H9 (cell line): ENCODE data around the gene UBE3A. TPM values are rescaled to one million over a fixed set of nuclear protein-coding genes. Genes with fewer than 3 reads are reported as not detected.

Experiments
- DNase-seq: peaks from one replicate; pipeline ENCODE4 v3.0.0-alpha.2; 2017
- H2AFZ ChIP-seq: one replicate; pipeline ENCODE4 v1.6.1; 2013; ENCODE audit warnings: mild to moderate bottlenecking, low read length, control low read depth, moderate library complexity
- H2AK5ac ChIP-seq: 2 replicates; pipeline ENCODE4 v1.6.1; 2013; ENCODE audit warnings: low read length, control low read depth, mixed read lengths; ENCODE audit not compliant: insufficient read length
- H2BK120ac ChIP-seq: one replicate; pipeline ENCODE4 v1.6.1; 2013; ENCODE audit warnings: low read depth, mild to moderate bottlenecking, low read length, control low read depth, inconsistent platforms; ENCODE audit not compliant: poor library complexity, severe bottlenecking
- H2BK12ac ChIP-seq: 2 replicates; pipeline ENCODE4 v1.6.1; 2013; ENCODE audit warnings: low read length, control low read depth, mixed read lengths, low read depth; ENCODE audit not compliant: insufficient read length
- H2BK15ac ChIP-seq: 2 replicates; pipeline ENCODE4 v1.6.1; 2013; ENCODE audit warnings: low read depth, low read length, control low read depth
- H2BK20ac ChIP-seq: one replicate; pipeline ENCODE4 v1.6.1; 2013; ENCODE audit warnings: low read depth, mild to moderate bottlenecking, low read length, control low read depth, inconsistent platforms; ENCODE audit not compliant: poor library complexity, severe bottlenecking
- H2BK5ac ChIP-seq: 2 replicates; pipeline ENCODE4 v1.6.1; 2013; ENCODE audit warnings: low read length, control low read depth, mixed read lengths; ENCODE audit not compliant: insufficient read length
- H3K14ac ChIP-seq: 2 replicates; pipeline ENCODE4 v1.6.1; 2013; ENCODE audit warnings: low read length, control low read depth; ENCODE audit not compliant: insufficient read depth
- H3K18ac ChIP-seq: 2 replicates; pipeline ENCODE4 v1.6.1; 2013; ENCODE audit warnings: low read depth, mild to moderate bottlenecking, mixed read lengths, low read length, control low read depth; ENCODE audit not compliant: insufficient read length
- H3K23ac ChIP-seq: 2 replicates; pipeline ENCODE4 v1.6.1; 2013; ENCODE audit warnings: low read length, control low read depth, mixed read lengths, low read depth; ENCODE audit not compliant: insufficient read length
- H3K23me2 ChIP-seq: 2 replicates; pipeline ENCODE4 v1.6.1; 2013; ENCODE audit warnings: low read depth, mild to moderate bottlenecking, mixed read lengths, low read length, control low read depth; ENCODE audit not compliant: insufficient read length, poor library complexity, severe bottlenecking
- H3K27ac ChIP-seq: 2 replicates; pipeline ENCODE4 v1.5.1; 2013; ENCODE audit warnings: low read length, control low read depth, mixed read lengths, low read depth; ENCODE audit not compliant: insufficient read length
- H3K27me3 ChIP-seq: 2 replicates; pipeline ENCODE4 v1.6.1; 2013; ENCODE audit warnings: low read length, control low read depth, inconsistent platforms; ENCODE audit not compliant: insufficient read depth
- H3K4ac ChIP-seq: 2 replicates; pipeline ENCODE4 v1.6.1; 2013; ENCODE audit warnings: low read depth, mild to moderate bottlenecking, control low read depth, inconsistent platforms, low read length, moderate library complexity
- H3K4me1 ChIP-seq: 2 replicates; pipeline ENCODE4 v1.6.1; 2013; ENCODE audit warnings: low read length, control low read depth, inconsistent platforms; ENCODE audit not compliant: insufficient read depth
- H3K4me2 ChIP-seq: 2 replicates; pipeline ENCODE4 v1.6.1; 2013; ENCODE audit warnings: low read length, control low read depth, mixed read lengths; ENCODE audit not compliant: insufficient read length, insufficient read depth
- H3K56ac ChIP-seq: 2 replicates; pipeline ENCODE4 v1.6.1; 2013; ENCODE audit warnings: low read depth, mild to moderate bottlenecking, mixed read lengths, low read length, control low read depth; ENCODE audit not compliant: insufficient read length
- H3K79me1 ChIP-seq: 2 replicates; pipeline ENCODE4 v1.6.1; 2013; ENCODE audit warnings: low read depth, mild to moderate bottlenecking, moderate library complexity, low read length, control low read depth, inconsistent platforms; ENCODE audit not compliant: insufficient read depth, poor library complexity, severe bottlenecking
- H3K79me2 ChIP-seq: 2 replicates; pipeline ENCODE4 v1.6.1; 2013; ENCODE audit warnings: low read length, control low read depth, inconsistent platforms; ENCODE audit not compliant: insufficient read depth
- H3K9ac ChIP-seq: 2 replicates; pipeline ENCODE4 v1.6.1; 2013; ENCODE audit warnings: low read length, control low read depth, mixed read lengths; ENCODE audit not compliant: insufficient read length; ENCODE audit errors: extremely low read depth
- H3K9me3 ChIP-seq: one replicate; pipeline ENCODE4 v1.6.1; 2013; ENCODE audit warnings: low read depth, low read length, inconsistent platforms; ENCODE audit not compliant: control insufficient read depth
- H3T11ph ChIP-seq: one replicate; pipeline ENCODE4 v1.6.1; 2013; ENCODE audit warnings: mild to moderate bottlenecking, low read length, control low read depth, inconsistent platforms
- H4K20me1 ChIP-seq: one replicate; pipeline ENCODE4 v1.6.1; 2013; ENCODE audit not compliant: control insufficient read depth, insufficient read length, insufficient read depth
- H4K5ac ChIP-seq: 2 replicates; pipeline ENCODE4 v1.6.1; 2013; ENCODE audit warnings: low read depth, mild to moderate bottlenecking, mixed read lengths, low read length, control low read depth; ENCODE audit not compliant: insufficient read length
- H4K8ac ChIP-seq: replicated peaks from 2 replicates; pipeline ENCODE4 v1.6.1; 2013; ENCODE audit warnings: low read length, control low read depth, mixed read lengths, low read depth; ENCODE audit not compliant: insufficient read length
- H4K91ac ChIP-seq: 2 replicates; pipeline ENCODE4 v1.6.1; 2013; ENCODE audit warnings: low read depth, mild to moderate bottlenecking, moderate library complexity, mixed read lengths, low read length, control low read depth; ENCODE audit not compliant: insufficient read length
- H3K27ac Mint-ChIP-seq, 3 experiments: 2 replicates in 2 of 3; 3 replicates in 1 of 3; pipeline ENCODE4 v1.8.0; 2020 to 2021; ENCODE audit warnings: mixed read lengths in 3 of 3, mild to moderate bottlenecking in 1 of 3, moderate library complexity in 1 of 3
- H3K27me3 Mint-ChIP-seq: 2 replicates; pipeline ENCODE4 v1.8.0; 2021; ENCODE audit warnings: low read depth, mild to moderate bottlenecking, moderate library complexity, mixed read lengths
- H3K36me3 Mint-ChIP-seq, 3 experiments: 2 replicates in 2 of 3; 3 replicates in 1 of 3; pipeline ENCODE4 v1.8.0; 2020 to 2021; ENCODE audit warnings: low read depth in 3 of 3, mixed read lengths in 3 of 3; ENCODE audit not compliant: insufficient read depth in 1 of 3
- H3K4me1 Mint-ChIP-seq, 2 experiments: 2 replicates each; pipeline ENCODE4 v1.8.0; 2020; ENCODE audit warnings: mixed read lengths in 2 of 2
- H3K4me3 Mint-ChIP-seq, 2 experiments: 2 replicates in 1 of 2; 3 replicates in 1 of 2; pipeline ENCODE4 v1.8.0; 2020 to 2021; ENCODE audit warnings: mild to moderate bottlenecking in 2 of 2, mixed read lengths in 2 of 2, moderate library complexity in 1 of 2
- H3K9me3 Mint-ChIP-seq, 2 experiments: 2 replicates in 1 of 2; 3 replicates in 1 of 2; pipeline ENCODE4 v1.8.0; 2020; ENCODE audit warnings: mild to moderate bottlenecking in 2 of 2, mixed read lengths in 2 of 2, moderate library complexity in 1 of 2
- WGBS: extraction: QIAGEN DNeasy Blood & Tissue Kit; methylation state at CpG from one replicate; pipeline ENCODE4 v1.1.7; 2013; ENCODE audit warnings: missing lambda C conversion rate, low lambda C conversion rate, mixed read lengths; ENCODE audit not compliant: insufficient read length; ENCODE audit errors: extremely low coverage; 5-methylcytosine and 5-hydroxymethylcytosine counted together
- total RNA-seq: library from RNA; stranded (reverse); gene quantifications from 2 replicates; pipeline ENCODE4 v1.2.1, GENCODE V29; 2021
- TF ChIP-seq, protein P1 (sequence below): fragments of 200-600 bp; sonication (generic); conservative IDR thresholded peaks from 3 replicates; pipeline ENCODE4 v1.8.0; 2021; ENCODE audit warnings: antibody characterized with exemption, mild to moderate bottlenecking

UBE3A gene
- total RNA-seq, 1 experiment from 2014 or later = 108 TPM

DNA sequence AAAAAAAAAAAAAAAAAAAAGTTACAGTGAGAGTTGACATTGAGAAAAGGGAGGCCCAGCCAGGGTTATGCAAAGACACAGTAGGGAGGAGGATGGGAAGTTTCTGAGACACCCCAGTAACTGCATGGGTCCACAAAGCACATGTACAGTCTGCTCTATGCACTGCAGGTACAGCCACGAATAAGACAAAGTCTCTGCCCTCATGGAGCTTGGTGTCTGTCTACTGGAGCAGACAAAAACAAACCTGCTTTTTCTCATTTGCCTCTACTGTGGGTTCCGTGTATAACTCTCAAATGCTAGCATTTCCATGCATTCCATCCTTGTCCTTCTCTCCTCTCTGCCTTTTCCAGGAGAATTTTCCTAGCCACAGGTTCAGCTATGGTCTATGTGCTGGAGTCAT is 107.4 kb downstream of the UBE3A start:
- Histone ChIP-seq H3K23ac (no peak overlapping the region), H3K79me2 (no peaks in the 10 kb centered on the region), H3K14ac (no peak overlapping the region), H2BK5ac (no peak overlapping the region), H2AK5ac (no peak overlapping the region), H3K4me2 (no peak overlapping the region), H2BK12ac (no peak overlapping the region), H3T11ph (no peak overlapping the region), H4K8ac (no peak overlapping the region), H3K56ac (no peak overlapping the region), H2AFZ (no peak overlapping the region), H2BK20ac (no peak overlapping the region), H3K4ac (no peak overlapping the region), H3K9ac (no peak overlapping the region), H4K5ac (no peak overlapping the region), H3K9me3 (no peaks in the 10 kb centered on the region), H4K91ac (no peak overlapping the region), H3K79me1 (no peaks in the 10 kb centered on the region), H4K20me1 (no peaks in the 10 kb centered on the region), H2BK15ac (no peak overlapping the region), H3K27me3 (no peaks in the 10 kb centered on the region; the same call in 1 of the 2 replicates), H2BK120ac (no peak overlapping the region), H3K4me1 (peaks cover 10% of the 10 kb centered on the region; the same call in 1 of the 2 replicates), H3K23me2 (no peaks in the 10 kb centered on the region), H3K27ac (no peak overlapping the region), H3K18ac (no peak overlapping the region)
- TF ChIP-seq, protein P1, sequence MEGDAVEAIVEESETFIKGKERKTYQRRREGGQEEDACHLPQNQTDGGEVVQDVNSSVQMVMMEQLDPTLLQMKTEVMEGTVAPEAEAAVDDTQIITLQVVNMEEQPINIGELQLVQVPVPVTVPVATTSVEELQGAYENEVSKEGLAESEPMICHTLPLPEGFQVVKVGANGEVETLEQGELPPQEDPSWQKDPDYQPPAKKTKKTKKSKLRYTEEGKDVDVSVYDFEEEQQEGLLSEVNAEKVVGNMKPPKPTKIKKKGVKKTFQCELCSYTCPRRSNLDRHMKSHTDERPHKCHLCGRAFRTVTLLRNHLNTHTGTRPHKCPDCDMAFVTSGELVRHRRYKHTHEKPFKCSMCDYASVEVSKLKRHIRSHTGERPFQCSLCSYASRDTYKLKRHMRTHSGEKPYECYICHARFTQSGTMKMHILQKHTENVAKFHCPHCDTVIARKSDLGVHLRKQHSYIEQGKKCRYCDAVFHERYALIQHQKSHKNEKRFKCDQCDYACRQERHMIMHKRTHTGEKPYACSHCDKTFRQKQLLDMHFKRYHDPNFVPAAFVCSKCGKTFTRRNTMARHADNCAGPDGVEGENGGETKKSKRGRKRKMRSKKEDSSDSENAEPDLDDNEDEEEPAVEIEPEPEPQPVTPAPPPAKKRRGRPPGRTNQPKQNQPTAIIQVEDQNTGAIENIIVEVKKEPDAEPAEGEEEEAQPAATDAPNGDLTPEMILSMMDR = no peak
- Mint-ChIP-seq H3K4me1 (peaks cover 8 to 13% of the 10 kb centered on the region in 2 experiments), H3K9me3 (no peaks in the 10 kb centered on the region; a peak in 3 of 5 replicates), H3K4me3 (no peak overlapping the region), H3K27ac (no peak overlapping the region), H3K27me3 (no peaks in the 10 kb centered on the region), H3K36me3 (peaks cover 14 to 21% (median 21%) of the 10 kb centered on the region in 3 experiments)
- DNase-seq = no peak
- WGBS = no CpG with 5 or more reads among the region's 2 CpGs
